H1 (cell line): Measurements from ENCODE around the gene PCDH9. TPM values are rescaled to one million over a fixed set of nuclear protein-coding genes. Genes with fewer than 3 reads are reported as not detected.

Source experiments
- ASH2L ChIP-seq: fragments of 200-600, 300-600 bp; sonication (generic); IDR thresholded peaks from one replicate; pipeline ENCODE4 v1.7.1; 2017; ENCODE audit warnings: low read length
- EGR1 ChIP-seq: IDR thresholded peaks from 2 replicates; pipeline ENCODE4 v1.6.1; 2011; ENCODE audit warnings: low read depth, low read length, borderline replicate concordance
- FOSL1 ChIP-seq: IDR thresholded peaks from 2 replicates; pipeline ENCODE4 v1.6.1; 2011; ENCODE audit warnings: mild to moderate bottlenecking, low read depth, low read length, moderate library complexity; ENCODE audit not compliant: insufficient read depth
- SP2 ChIP-seq: IDR thresholded peaks from 2 replicates; pipeline ENCODE4 v1.6.1; 2012; ENCODE audit warnings: mild to moderate bottlenecking, low read length, inconsistent platforms
- TBP ChIP-seq: IDR thresholded peaks from 2 replicates; pipeline ENCODE4 v1.6.1; 2011; ENCODE audit warnings: low read depth, low read length, improper control_type of control experiment
- polyA plus RNA-seq, 7 experiments: library from polyadenylated mRNA; depleted of rRNA in 3 of 7; stranded (reverse) in 5 of 7; unstranded in 2 of 7; fragments of >200 nt in 5 of 7; fragments of 200-250 nt in 2 of 7; gene quantifications; 1 replicate in 5 of 7; 2 replicates in 1 of 7; 4 replicates in 1 of 7; pipeline versions ENCODE4 v1.2.1 to v1.2.3, GENCODE V29; 2011 to 2013; ENCODE audit warnings: missing spikeins in 2 of 7, mixed read lengths in 2 of 7
- total RNA-seq: library from RNA; stranded (reverse); fragmentation: NEBNext Ultra II Directional; extraction: Animal tissue kit (Norgen Biotek cat#: 25700); gene quantifications from 2 replicates; pipeline ENCODE4 v1.2.1, GENCODE V29; 2021
- TF ChIP-seq, protein P1 (sequence below): fragments of 300-600 bp; sonication (generic); IDR thresholded peaks from 2 replicates; pipeline ENCODE4 v1.7.1; 2012; ENCODE audit warnings: low read length, moderate library complexity, mild to moderate bottlenecking, inconsistent platforms; ENCODE audit not compliant: insufficient replicate concordance
- TF ChIP-seq, protein P2 (sequence below), 3 experiments: IDR thresholded peaks; 1 replicate in 2 of 3; 2 replicates in 1 of 3; pipeline versions ENCODE4 v1.5.1 to v1.6.1; 2011; ENCODE audit warnings: low read length in 3 of 3, mild to moderate bottlenecking in 3 of 3, inconsistent platforms in 2 of 3, low read depth in 1 of 3, moderate library complexity in 1 of 3; ENCODE audit not compliant: insufficient read depth in 1 of 3; ENCODE audit errors: control extremely low read depth in 1 of 3

PCDH9 gene
- total and polyA plus RNA-seq, 2 of the 8 experiments (the other 6 are each of a cell fraction or from before 2014, with no cell fraction given), result 0.12 to 0.60 TPM

DNA sequence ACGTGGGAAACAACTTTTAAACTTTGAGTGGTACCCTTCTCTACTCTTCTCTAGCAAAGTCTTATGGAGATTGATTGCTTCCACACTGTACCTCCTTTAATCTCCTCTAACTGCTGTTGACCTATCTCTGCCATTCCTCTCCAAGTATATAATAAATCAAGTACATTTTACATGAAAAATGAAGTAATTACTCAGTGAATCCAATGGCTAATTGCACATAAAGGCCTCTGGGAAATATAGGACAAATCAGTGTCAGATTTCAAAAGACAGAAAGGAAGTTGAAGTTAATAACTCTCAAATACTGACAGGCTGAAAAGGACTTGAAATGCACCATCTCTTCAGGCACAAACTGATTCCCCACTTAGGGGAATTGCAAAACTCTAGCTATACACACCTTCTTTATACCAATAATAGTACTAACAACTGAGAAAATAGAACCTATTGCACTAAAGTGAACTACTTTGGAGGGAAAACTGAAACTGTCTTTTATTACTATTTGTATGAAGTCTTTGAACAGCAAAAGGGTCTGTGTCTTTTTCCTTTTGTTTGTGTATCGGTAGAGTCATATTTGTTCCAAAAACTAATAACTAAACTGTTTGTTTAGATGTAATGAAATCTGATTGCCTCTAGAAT is 701.1 kb downstream of the PCDH9 start (continued):
- TF ChIP-seq, protein P1, sequence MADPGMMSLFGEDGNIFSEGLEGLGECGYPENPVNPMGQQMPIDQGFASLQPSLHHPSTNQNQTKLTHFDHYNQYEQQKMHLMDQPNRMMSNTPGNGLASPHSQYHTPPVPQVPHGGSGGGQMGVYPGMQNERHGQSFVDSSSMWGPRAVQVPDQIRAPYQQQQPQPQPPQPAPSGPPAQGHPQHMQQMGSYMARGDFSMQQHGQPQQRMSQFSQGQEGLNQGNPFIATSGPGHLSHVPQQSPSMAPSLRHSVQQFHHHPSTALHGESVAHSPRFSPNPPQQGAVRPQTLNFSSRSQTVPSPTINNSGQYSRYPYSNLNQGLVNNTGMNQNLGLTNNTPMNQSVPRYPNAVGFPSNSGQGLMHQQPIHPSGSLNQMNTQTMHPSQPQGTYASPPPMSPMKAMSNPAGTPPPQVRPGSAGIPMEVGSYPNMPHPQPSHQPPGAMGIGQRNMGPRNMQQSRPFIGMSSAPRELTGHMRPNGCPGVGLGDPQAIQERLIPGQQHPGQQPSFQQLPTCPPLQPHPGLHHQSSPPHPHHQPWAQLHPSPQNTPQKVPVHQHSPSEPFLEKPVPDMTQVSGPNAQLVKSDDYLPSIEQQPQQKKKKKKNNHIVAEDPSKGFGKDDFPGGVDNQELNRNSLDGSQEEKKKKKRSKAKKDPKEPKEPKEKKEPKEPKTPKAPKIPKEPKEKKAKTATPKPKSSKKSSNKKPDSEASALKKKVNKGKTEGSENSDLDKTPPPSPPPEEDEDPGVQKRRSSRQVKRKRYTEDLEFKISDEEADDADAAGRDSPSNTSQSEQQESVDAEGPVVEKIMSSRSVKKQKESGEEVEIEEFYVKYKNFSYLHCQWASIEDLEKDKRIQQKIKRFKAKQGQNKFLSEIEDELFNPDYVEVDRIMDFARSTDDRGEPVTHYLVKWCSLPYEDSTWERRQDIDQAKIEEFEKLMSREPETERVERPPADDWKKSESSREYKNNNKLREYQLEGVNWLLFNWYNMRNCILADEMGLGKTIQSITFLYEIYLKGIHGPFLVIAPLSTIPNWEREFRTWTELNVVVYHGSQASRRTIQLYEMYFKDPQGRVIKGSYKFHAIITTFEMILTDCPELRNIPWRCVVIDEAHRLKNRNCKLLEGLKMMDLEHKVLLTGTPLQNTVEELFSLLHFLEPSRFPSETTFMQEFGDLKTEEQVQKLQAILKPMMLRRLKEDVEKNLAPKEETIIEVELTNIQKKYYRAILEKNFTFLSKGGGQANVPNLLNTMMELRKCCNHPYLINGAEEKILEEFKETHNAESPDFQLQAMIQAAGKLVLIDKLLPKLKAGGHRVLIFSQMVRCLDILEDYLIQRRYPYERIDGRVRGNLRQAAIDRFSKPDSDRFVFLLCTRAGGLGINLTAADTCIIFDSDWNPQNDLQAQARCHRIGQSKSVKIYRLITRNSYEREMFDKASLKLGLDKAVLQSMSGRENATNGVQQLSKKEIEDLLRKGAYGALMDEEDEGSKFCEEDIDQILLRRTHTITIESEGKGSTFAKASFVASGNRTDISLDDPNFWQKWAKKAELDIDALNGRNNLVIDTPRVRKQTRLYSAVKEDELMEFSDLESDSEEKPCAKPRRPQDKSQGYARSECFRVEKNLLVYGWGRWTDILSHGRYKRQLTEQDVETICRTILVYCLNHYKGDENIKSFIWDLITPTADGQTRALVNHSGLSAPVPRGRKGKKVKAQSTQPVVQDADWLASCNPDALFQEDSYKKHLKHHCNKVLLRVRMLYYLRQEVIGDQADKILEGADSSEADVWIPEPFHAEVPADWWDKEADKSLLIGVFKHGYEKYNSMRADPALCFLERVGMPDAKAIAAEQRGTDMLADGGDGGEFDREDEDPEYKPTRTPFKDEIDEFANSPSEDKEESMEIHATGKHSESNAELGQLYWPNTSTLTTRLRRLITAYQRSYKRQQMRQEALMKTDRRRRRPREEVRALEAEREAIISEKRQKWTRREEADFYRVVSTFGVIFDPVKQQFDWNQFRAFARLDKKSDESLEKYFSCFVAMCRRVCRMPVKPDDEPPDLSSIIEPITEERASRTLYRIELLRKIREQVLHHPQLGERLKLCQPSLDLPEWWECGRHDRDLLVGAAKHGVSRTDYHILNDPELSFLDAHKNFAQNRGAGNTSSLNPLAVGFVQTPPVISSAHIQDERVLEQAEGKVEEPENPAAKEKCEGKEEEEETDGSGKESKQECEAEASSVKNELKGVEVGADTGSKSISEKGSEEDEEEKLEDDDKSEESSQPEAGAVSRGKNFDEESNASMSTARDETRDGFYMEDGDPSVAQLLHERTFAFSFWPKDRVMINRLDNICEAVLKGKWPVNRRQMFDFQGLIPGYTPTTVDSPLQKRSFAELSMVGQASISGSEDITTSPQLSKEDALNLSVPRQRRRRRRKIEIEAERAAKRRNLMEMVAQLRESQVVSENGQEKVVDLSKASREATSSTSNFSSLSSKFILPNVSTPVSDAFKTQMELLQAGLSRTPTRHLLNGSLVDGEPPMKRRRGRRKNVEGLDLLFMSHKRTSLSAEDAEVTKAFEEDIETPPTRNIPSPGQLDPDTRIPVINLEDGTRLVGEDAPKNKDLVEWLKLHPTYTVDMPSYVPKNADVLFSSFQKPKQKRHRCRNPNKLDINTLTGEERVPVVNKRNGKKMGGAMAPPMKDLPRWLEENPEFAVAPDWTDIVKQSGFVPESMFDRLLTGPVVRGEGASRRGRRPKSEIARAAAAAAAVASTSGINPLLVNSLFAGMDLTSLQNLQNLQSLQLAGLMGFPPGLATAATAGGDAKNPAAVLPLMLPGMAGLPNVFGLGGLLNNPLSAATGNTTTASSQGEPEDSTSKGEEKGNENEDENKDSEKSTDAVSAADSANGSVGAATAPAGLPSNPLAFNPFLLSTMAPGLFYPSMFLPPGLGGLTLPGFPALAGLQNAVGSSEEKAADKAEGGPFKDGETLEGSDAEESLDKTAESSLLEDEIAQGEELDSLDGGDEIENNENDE, result no peak
- TF ChIP-seq EGR1 (no peak), FOSL1 (no peak), TBP (no peak), ASH2L (no peak), SP2 (no peak)
- TF ChIP-seq, protein P2, sequence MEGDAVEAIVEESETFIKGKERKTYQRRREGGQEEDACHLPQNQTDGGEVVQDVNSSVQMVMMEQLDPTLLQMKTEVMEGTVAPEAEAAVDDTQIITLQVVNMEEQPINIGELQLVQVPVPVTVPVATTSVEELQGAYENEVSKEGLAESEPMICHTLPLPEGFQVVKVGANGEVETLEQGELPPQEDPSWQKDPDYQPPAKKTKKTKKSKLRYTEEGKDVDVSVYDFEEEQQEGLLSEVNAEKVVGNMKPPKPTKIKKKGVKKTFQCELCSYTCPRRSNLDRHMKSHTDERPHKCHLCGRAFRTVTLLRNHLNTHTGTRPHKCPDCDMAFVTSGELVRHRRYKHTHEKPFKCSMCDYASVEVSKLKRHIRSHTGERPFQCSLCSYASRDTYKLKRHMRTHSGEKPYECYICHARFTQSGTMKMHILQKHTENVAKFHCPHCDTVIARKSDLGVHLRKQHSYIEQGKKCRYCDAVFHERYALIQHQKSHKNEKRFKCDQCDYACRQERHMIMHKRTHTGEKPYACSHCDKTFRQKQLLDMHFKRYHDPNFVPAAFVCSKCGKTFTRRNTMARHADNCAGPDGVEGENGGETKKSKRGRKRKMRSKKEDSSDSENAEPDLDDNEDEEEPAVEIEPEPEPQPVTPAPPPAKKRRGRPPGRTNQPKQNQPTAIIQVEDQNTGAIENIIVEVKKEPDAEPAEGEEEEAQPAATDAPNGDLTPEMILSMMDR (IDR thresholded peaks at IDR 0.05; ENCODE audit: control extremely low read depth in 1 of 3, insufficient read depth in 1 of 3, low read depth in 1 of 3, low read length in 3 of 3), result no peak
